Measurements from ENCODE around the gene STK16.

The STK16 gene

DNA sequence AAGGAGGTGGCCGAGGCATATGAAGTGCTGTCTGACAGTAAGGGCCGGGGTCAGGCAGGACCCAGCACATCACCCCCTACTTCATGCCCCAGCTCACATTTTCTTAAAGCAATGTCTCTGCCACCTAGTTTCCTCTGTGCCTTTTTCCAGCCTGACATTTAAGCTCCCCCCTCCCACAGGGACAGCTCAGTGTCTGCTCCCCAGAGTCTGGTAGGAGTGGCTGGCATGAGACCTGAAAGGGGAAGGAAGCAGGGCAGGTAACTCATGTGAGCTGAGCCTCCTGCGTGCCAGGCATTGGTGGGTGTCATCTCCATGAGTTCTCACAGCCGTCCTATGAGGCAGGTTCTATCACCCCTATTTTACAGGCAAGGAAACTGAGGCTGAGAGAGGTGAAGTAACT is 35.4 kb downstream of the STK16 start:
- Histone ChIP-seq H3K36me3 (ENCODE audit: insufficient read depth, low read length) (no peaks in the 10 kb centered on the region; the same call in 1 of the 2 replicates), H3K9me2 (replicated peaks; ENCODE audit: low read depth, low read length) (no peaks in the 10 kb centered on the region), H3K4me2 (ENCODE audit: low read depth, low read length, poor library complexity, severe bottlenecking) (peak overlapping the region; percentile 78), H2AFZ (ENCODE audit: low read length) (no peak overlapping the region), H3K9ac (ENCODE audit: low read depth, low read length, poor library complexity, severe bottlenecking) (no peak overlapping the region), H3F3A (ENCODE audit: low read depth) (no peaks in the 10 kb centered on the region), H3K4me1 (ENCODE audit: insufficient read depth, low read length, poor library complexity, severe bottlenecking) (peaks cover 23% of the 10 kb centered on the region), H3K79me2 (ENCODE audit: insufficient read depth, low read length) (peaks cover 6% of the 10 kb centered on the region; the same call in 1 of the 2 replicates), H4K20me1 (ENCODE audit: insufficient read depth, low read length, poor library complexity, severe bottlenecking) (peaks cover 6% of the 10 kb centered on the region), H3K4me3 (ENCODE audit: low read length, poor library complexity, severe bottlenecking) (peak overlapping the region; percentile 75), H3K27me3 (ENCODE audit: insufficient read depth, low read length, poor library complexity, severe bottlenecking) (no peaks in the 10 kb centered on the region), H3K9me3 (ENCODE audit: insufficient read depth, low read depth, low read length) (no peaks in the 10 kb centered on the region)
- TF ChIP-seq, protein P1, sequence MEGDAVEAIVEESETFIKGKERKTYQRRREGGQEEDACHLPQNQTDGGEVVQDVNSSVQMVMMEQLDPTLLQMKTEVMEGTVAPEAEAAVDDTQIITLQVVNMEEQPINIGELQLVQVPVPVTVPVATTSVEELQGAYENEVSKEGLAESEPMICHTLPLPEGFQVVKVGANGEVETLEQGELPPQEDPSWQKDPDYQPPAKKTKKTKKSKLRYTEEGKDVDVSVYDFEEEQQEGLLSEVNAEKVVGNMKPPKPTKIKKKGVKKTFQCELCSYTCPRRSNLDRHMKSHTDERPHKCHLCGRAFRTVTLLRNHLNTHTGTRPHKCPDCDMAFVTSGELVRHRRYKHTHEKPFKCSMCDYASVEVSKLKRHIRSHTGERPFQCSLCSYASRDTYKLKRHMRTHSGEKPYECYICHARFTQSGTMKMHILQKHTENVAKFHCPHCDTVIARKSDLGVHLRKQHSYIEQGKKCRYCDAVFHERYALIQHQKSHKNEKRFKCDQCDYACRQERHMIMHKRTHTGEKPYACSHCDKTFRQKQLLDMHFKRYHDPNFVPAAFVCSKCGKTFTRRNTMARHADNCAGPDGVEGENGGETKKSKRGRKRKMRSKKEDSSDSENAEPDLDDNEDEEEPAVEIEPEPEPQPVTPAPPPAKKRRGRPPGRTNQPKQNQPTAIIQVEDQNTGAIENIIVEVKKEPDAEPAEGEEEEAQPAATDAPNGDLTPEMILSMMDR (conservative IDR thresholded peaks at IDR 0.05; ENCODE audit: low read length) = no peak
- no peak for TF ChIP-seq EZH2phosphoT487 (IDR thresholded peaks at IDR 0.05; ENCODE audit: borderline replicate concordance)

DNA sequence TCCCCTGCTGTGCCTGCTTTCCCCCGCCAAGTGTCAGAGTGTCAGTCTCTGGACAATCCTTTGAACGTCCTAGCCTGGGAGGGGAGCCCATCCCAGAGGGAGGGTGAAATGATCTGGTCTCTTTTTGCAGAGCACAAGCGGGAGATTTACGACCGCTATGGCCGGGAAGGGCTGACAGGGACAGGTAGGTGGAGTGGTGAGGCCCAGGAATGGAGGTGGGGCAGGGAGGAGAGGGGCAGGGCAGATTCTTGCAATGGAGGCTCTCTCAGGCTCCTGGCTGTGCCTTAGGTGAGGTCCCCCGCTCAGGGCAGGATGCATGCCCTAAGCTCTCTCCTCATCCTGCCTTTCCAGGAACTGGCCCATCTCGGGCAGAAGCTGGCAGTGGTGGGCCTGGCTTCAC is 36.3 kb downstream of the STK16 start:
- H3K9ac ChIP-seq (ENCODE audit: low read depth, low read length, poor library complexity, severe bottlenecking) = no peak overlapping the region
- peaks cover 6% of the 10 kb centered on the region; the same call in 1 of the 2 replicates for H3K79me2 ChIP-seq (ENCODE audit: insufficient read depth, low read length)
- H3K9me2 ChIP-seq (replicated peaks; ENCODE audit: low read depth, low read length) = no peaks in the 10 kb centered on the region
- H3K36me3 ChIP-seq (ENCODE audit: insufficient read depth, low read length) = no peaks in the 10 kb centered on the region; the same call in 1 of the 2 replicates
- H3K4me2 ChIP-seq (ENCODE audit: low read depth, low read length, poor library complexity, severe bottlenecking) = no peak overlapping the region
- H3F3A ChIP-seq (ENCODE audit: low read depth) = no peaks in the 10 kb centered on the region
- no peak overlapping the region for H3K4me3 ChIP-seq (ENCODE audit: low read length, poor library complexity, severe bottlenecking)
- H3K27me3 ChIP-seq (ENCODE audit: insufficient read depth, low read length, poor library complexity, severe bottlenecking) = no peaks in the 10 kb centered on the region
- H4K20me1 ChIP-seq (ENCODE audit: insufficient read depth, low read length, poor library complexity, severe bottlenecking) = peaks cover 6% of the 10 kb centered on the region
- no peaks in the 10 kb centered on the region for H3K9me3 ChIP-seq (ENCODE audit: insufficient read depth, low read depth, low read length)
- no peak overlapping the region for H2AFZ ChIP-seq (ENCODE audit: low read length)
- peaks cover 23% of the 10 kb centered on the region for H3K4me1 ChIP-seq (ENCODE audit: insufficient read depth, low read length, poor library complexity, severe bottlenecking)
- TF ChIP-seq, protein P1 (conservative IDR thresholded peaks at IDR 0.05; ENCODE audit: low read length) = no peak
- TF ChIP-seq EZH2phosphoT487 (IDR thresholded peaks at IDR 0.05; ENCODE audit: borderline replicate concordance) = no peak

DNA sequence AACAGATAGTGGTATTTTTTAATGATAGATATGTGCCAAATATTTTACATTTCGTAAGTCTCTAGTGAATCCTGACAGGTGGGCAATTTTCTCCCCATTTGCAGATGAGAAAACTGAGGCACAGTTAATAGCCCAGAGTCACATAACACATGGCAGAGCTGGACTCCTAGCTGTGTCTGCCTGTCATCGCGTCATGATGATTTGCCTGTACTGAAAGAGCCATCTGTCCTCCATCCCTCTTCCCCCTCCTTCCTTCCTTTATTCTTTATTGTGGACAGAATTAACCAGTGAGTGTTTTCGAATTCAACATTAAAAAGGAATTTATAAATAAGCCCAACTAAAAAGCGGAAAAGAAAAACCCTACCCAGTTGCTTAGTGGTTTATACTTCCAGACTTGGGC is 37.1 kb downstream of the STK16 start:
- Histone ChIP-seq H3K36me3 (ENCODE audit: insufficient read depth, low read length) (no peaks in the 10 kb centered on the region; the same call in 1 of the 2 replicates), H2AFZ (ENCODE audit: low read length) (no peak overlapping the region), H4K20me1 (ENCODE audit: insufficient read depth, low read length, poor library complexity, severe bottlenecking) (peaks cover 6% of the 10 kb centered on the region)

More for the DNA sequence above, 37.1 kb downstream of the STK16 start:
- no peak overlapping the region for H3K9ac ChIP-seq (ENCODE audit: low read depth, low read length, poor library complexity, severe bottlenecking)
- H3K79me2 ChIP-seq (ENCODE audit: insufficient read depth, low read length) = peaks cover 6% of the 10 kb centered on the region; the same call in 1 of the 2 replicates
- H3K4me1 ChIP-seq (ENCODE audit: insufficient read depth, low read length, poor library complexity, severe bottlenecking) = peaks cover 21% of the 10 kb centered on the region
- no peaks in the 10 kb centered on the region for H3F3A ChIP-seq (ENCODE audit: low read depth)
- no peaks in the 10 kb centered on the region for H3K9me3 ChIP-seq (ENCODE audit: insufficient read depth, low read depth, low read length)
- no peak overlapping the region for H3K4me3 ChIP-seq (ENCODE audit: low read length, poor library complexity, severe bottlenecking)
- no peaks in the 10 kb centered on the region for H3K9me2 ChIP-seq (replicated peaks; ENCODE audit: low read depth, low read length)
- H3K27me3 ChIP-seq (ENCODE audit: insufficient read depth, low read length, poor library complexity, severe bottlenecking) = no peaks in the 10 kb centered on the region
- H3K4me2 ChIP-seq (ENCODE audit: low read depth, low read length, poor library complexity, severe bottlenecking) = no peak overlapping the region
- TF ChIP-seq, protein P1 (conservative IDR thresholded peaks at IDR 0.05; ENCODE audit: low read length) = no peak
- TF ChIP-seq EZH2phosphoT487 (IDR thresholded peaks at IDR 0.05; ENCODE audit: borderline replicate concordance) = no peak

Measured in Loucy (cell line).